HEK293T (cell line): ENCODE data around the gene STRADB.

Experiments
- ELF4 ChIP-seq: fragments of 450-650 bp; IDR thresholded peaks from 2 replicates; pipeline ENCODE4 v1.6.1; 2017; ENCODE audit warnings: antibody characterized with exemption
- FOXK2 ChIP-seq: fragments of 450-650 bp; IDR thresholded peaks from 2 replicates; pipeline ENCODE4 v1.6.1; 2016; ENCODE audit warnings: mild to moderate bottlenecking
- FOXM1 ChIP-seq: fragments of 450-650 bp; IDR thresholded peaks from 2 replicates; pipeline ENCODE4 v1.6.1; 2017; ENCODE audit warnings: mild to moderate bottlenecking, borderline replicate concordance
- L3MBTL2 ChIP-seq: fragments of 450-650 bp; conservative IDR thresholded peaks from 2 replicates; pipeline ENCODE4 v1.6.1; 2016; ENCODE audit warnings: mild to moderate bottlenecking
- SUZ12 ChIP-seq: fragments of 450-650 bp; IDR thresholded peaks from 2 replicates; pipeline ENCODE4 v1.6.1; 2016; ENCODE audit warnings: mild to moderate bottlenecking
- TARDBP ChIP-seq: fragments of 450-650 bp; IDR thresholded peaks from 2 replicates; pipeline ENCODE4 v1.6.1; 2016

DNA sequence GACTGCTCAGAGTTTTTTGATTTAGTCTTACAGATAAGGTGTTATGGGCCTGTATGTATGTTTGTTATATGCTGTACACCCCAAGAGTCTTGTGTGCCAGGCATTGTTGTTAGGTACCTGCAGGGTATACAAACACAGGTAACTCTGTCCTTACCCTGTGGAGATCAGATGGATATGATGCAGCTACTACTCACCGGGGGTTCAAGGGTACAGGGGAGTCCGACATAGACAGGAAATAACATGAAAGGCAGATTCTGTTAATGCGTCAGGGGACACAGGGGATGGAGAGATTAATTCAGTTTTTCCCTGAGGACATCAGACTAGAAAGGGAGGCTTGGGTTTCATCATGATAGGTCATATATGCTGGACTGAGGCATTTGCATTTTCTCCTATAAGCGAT lies 31.6 kb upstream of the STRADB start:
- TF ChIP-seq L3MBTL2 (no peak), TARDBP (no peak), FOXK2 (no peak), SUZ12 (no peak), FOXM1 (no peak), ELF4 (no peak)
